Activated CD4-positive, CD25-positive, alpha-beta regulatory T cell treated with anti-CD3 and anti-CD28 coated beads, Interleukin-2, amount 50 U/mL, for 72 hours (primary cell): ENCODE data around the gene DCTN1.
"Not testable (repeated sequence)": the region's sequence is repeated elsewhere in the genome, so short reads cannot be mapped to it uniquely, and the experiment has no call there.

ENCODE experiments used
- DNase-seq: peaks from one replicate; pipeline ENCODE4 v3.0.0; 2021

DCTN1 gene

GRCh38 chr2:74368499-74368898, 11.6 kb downstream of the DCTN1 start:
- DNase-seq: no peak

GRCh38 chr2:74367789-74368188, 12.3 kb downstream of the DCTN1 start:
- no peak for DNase-seq

DNA sequence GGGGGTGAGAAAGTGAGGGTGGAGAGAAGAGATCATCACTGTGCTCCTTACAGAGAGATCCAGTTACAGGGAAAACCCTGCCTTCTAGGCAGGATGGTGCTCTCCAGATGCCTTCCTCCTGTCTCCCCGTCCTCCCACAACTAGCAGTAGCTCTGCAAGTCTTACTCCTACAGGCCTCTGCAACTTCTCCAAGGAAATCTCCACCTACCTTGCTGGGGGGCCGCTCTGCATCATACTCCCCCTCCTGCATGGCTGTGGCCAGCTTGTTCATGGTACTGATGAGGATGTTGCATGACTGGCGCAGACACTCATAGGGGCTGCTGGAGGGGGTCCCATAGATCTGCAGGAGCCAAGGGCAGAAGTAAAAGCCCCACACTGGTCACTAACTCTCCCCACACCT, 14.1 kb downstream of the DCTN1 start:
- DNase-seq: no peak

DNA sequence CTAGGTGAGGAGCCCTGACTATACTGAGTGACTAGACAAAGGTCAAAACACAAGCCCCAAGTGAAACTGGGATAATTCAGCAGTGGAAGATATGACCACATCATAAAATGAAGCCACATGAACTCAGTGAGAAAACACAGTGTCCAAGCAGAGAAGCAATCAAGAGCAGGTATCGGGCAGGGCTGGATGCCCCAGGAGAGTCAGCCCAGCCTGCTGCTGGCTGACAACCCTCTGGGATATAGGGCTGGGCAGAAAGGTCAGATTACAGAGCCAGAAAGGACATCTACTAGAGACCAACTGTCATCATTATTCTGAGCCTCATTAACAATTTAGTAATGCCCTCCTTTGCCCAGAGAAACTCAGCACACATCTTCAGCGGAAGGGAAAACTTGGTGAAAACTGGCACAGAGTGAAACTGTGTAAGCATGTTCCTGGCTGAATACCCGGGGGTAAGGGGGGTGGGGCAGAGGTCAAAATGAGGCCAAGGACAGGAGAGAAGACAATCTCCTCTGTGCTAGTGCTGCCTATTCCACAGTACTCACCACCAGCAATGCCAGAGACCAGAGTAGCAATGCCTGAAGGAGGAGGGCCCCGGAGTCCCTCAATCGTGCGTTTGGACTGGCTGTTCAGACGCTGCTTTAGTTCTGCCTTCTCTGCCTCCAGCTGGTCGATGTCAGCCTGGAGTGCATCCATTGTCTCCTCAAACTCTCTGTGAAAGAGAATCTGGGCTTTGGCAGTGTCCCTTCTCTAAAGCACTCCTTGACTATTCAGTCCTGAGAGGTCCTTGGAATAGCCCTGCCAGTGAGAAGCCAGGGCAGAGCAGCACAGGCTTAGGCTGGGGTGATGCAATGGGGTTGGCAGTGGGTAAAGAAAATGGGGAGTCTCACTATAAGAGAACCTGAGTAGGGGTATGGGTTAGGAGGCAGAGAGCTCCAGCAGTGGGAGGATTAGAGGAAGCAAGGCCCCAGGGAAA, 15.3 kb downstream of the DCTN1 start:
- no peak for DNase-seq

DNA sequence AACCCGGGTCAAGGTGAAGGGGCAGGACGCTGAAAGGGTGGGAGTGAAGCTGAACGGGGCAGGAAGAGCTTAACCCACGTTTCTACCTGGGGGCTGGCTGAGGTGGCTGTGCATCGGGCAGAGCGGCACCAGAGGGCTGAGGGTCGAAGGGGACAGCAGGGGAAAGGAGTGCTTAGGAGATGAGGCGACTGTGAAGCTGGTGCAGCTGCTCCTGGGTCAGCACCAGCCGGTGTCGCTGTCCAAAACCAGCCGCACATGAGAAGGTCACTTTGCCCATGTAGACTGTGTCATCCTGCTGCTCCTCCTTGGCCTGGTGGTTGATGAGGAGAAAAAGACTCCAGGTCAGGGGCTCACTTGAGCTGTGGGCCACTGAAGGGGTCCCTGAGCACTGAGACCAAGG, 18.8 kb downstream of the DCTN1 start:
- DNase-seq: no peak

DNA sequence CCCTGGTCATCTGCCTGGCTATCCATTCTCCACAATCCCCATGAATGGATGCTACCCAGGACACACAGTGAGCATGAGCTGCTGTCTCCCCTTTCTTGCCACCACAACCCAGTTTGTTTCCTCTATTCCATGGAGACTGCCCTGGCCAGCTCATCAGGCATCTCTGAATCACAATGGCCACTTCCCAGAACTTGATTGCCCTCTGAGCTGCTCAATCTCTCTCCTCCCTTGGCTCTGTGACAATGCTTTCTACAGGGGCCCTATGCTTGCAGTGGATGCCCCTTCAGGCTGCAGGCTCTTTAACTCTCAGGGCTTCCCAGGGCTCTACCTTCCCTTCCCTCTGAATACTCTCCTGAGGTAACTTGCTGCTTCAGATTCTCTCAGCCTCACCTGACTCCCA, 22.5 kb downstream of the DCTN1 start:
- no peak for DNase-seq

- DNase-seq: no peak
These were observed 30.2 kb downstream of the DCTN1 start for GRCh38 chr2:74349889-74350288.

DNA sequence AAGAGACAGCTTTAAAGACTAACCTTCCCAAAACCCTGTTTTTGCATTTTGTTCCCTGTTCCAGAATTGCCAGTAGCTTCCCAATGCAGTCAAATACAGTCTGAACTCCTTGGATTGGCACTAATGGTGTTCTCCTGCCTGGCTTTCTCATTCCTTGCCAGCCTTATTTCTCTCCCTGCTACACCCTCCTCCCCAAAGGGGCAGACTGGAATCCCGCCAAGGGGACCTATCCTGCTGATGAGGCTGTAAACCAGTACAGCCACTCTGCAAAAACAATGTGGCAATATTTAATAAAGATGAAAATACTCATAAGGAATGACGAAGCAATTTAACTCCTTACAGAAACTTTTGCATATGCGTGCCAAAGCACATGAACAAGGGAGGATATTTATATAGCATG, 32.4 kb downstream of the DCTN1 start:
- DNase-seq: no peak

DNA sequence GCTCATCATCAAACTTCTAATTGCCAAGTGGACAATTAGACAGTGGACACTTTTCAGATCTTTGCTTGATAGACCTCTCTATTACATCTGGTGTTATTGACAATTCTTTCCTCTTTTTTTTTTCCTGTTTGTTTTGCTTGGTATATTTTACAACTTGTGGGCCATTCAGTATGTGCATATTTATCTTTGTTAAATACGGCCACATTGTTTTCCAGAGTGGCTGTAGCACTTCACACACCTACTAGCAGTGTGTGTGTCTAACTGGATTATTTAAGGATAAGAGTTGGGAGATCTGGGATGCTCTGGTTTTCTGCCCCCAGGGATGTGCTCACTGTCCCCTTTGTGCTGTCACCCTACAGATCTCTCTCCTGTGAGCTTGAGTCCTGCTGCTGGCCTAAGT, 32.8 kb downstream of the DCTN1 start:
- no peak for DNase-seq

DNA sequence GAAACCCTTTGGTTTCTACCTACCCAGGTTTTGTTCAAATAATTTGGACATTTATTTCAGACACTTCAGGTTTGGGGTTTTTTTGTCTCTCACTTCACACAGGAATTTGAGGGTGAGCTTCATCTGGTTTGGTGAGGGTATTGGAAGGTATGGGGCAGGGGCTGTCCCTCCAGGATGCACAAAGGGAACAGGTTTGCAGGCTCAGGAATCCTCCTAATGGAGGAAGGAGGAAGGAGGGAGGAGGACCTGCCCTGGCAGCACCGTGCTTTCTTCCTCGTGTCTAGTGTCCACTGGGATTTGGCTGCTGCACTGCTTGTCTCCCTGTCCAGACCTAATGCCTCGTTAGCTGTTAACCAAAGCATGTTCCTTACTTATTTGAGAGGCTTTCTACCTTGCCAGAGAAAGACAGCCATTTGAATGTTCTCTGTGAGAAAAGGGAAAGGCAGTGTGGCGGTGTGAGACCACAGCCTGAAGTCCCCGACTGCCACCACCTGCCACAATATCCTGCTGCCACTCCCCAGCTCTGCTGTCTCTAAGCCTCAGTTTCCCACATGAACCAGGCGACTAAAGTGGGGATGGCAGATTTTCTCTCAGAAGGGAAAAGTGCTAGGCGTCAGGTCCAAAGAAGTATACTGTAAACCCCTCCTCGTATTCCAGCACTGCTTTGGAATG, 34.7 kb downstream of the DCTN1 start:
- DNase-seq: no peak

DNA sequence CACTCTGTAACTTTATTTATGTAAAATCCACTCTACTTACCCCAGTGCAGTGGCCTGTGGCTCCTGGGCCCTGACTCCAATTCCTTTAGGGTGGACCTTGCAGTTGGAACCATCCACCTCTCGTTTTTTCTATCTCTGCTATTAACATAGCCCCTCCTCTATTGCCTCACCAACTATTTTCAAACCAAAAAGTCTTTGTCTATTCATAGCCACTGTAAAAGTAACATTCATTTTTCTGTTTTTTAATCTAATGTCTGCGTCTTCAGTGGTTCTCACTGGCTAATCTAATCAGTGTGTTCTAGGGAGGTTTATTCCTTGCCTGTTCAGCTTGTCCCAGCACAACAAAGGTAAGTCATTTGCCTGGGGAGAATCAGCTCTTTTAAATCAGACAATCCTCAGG, 36.8 kb downstream of the DCTN1 start, which contains the start of gene SLC4A5:
TSS of gene SLC4A5 (minus strand) at position 101 of the 400 bp plus-strand sequence. CDS start 28,393 bp downstream, outside the sequence.
- no peak for DNase-seq

DNA sequence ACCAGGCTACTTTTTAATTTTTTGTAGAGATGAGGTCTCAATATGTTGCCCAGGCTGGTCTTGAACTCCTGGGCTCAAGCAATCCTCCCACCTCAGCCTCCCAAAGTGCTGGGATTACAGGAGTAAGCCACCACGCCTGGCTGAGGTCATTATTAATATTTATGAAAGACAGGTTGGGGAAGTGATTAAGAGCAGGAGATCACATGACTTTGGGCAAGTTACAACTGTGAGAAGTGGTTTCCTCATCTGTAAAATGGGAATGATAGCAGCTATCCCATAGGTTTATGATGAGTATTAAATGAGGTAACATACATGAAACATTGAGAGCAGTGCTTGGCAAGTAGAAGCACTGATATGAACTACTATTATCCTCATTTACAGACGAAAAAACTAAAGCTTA, 43.9 kb downstream of the DCTN1 start:
- not testable (repeated sequence) for DNase-seq

DNA sequence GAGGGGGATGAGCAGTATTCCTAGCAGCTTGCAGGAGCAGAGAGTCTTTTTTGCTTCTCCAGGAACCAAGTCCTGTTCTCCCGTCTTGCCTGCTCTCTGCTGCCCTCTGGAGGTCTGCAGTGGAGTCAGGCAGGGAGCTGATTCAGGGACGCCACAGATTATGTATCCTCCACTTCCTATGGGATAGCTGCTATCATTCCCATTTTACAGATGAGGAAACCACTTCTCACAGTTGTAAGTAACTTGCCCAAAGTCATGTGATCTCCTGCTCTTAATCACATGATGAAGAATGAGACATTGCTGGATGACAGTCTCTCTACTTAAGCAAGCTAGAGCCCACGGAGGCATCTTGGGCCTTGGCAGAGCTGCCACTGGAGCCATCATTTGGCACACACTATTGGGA, 45.2 kb downstream of the DCTN1 start:
- peak; percentile 78 for DNase-seq

- no peak for DNase-seq
These were observed 46.1 kb downstream of the DCTN1 start for GRCh38 chr2:74333896-74334586.

DNA sequence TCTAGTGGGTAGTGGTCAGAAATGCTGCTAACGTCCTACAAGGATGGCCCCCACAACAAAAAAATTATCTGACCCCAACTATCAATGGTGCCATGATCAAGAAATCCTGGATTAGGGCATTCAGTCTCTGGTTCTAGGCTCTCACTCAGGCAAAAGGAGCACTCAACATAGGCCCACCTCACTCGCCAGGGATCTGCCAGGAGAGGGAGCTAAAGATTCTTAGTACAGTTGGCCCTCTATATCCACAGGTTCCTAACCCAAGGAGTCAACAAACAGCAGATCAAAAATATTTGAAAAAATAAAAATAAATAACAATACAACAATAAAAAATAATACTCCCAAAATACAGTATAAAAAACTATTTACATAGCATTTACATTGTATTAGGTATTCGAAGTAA, 46.9 kb downstream of the DCTN1 start:
- no peak for DNase-seq

GRCh38 chr2:74332550-74333174, 47.4 kb downstream of the DCTN1 start:
- DNase-seq: no peak

DNA sequence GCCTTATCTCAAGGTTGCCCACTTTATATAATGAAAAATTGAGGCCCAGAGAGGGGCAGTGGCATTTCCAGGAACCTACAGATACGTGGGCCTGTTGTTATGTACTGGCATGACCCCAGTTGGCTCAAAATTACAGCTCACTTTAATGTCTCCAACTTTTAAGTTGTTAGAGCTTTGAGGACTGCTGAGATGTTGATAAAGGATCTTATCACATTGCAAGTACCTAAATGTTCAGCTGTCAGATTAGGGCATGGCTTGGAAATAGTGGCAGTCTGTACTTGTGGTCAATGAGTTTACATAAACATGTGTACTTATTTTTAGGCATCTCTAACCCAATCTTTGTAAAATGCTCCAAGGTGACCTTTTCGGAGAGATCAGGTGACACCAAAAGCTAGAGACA, 51.5 kb downstream of the DCTN1 start:
- DNase-seq: no peak

GRCh38 chr2:74328074-74328473, 52.0 kb downstream of the DCTN1 start:
- DNase-seq: no peak

GRCh38 chr2:74327627-74328026, 52.5 kb downstream of the DCTN1 start:
- no peak for DNase-seq

DNA sequence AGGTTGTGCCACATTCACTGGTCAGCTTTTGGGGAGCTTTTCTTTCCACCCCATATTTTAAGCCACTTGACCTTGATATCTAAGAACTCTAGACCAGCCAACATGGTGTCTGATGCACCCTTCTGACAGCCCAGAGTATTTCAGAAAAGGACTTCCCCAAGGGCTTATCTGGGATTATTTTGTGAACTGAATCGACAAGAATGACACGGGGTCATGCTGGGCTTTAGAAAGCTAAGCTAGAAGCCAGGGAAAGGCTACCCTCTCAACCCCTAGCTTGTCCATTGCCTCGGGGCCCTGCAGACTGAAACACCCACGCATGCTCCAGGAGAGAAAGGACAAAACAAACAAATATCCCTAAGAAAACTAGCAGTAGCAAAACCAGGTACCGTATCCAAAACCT, 52.9 kb downstream of the DCTN1 start:
- DNase-seq: no peak

- no peak for DNase-seq
These were observed 54.3 kb downstream of the DCTN1 start for GRCh38 chr2:74325815-74326214.

DNA sequence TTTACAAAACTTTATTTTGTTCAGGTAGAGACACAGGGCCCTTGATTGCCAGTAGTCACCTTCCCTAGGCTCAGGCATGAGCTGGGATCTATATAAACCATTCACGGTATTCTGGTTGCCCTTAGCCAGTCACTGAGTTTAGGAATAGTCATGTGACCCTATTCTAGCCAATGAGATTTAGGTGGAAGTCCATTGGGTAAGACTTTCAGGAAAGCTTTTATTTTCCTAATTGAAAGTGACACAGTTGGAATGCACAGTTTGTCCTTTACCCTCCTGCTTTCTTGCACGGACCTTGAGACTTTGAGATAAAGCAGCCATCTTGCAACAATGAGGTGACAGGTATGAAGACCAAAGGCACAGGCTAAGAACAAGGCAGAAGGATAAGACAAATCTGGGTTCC, 58.4 kb downstream of the DCTN1 start:
- no peak for DNase-seq

DNA sequence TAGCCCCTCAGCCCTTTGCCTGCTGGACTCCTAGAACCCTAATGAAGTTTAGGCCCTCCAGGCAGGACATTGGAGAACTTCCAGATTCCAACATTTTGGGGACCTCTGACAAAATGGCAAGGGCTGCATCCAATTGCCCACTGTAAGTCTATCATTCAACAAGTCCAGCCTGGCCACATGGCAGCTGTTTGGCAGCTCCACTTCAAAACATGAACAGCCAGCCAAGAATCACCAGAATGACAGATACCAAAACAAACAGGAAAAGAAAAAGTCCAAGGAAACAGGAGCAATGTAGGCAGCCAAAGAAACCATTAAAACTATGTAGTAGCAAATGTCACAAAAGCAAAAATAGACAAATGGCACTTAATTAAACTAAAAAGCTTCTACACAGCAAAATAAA, 62.4 kb downstream of the DCTN1 start:
- DNase-seq: no peak
